Hematopoietic multipotent progenitor cell treated with erythropoietin and hydrocortisone succinate and interleukin-3 and kit ligand, for 15 days (in vitro differentiated cells): Measurements from ENCODE around the gene ZNF80.

Experiments
- DNase-seq: peaks from one replicate; pipeline ENCODE4 v3.0.0-alpha.2; 2015; ENCODE audit warnings: low spot score

Gene ZNF80

DNA sequence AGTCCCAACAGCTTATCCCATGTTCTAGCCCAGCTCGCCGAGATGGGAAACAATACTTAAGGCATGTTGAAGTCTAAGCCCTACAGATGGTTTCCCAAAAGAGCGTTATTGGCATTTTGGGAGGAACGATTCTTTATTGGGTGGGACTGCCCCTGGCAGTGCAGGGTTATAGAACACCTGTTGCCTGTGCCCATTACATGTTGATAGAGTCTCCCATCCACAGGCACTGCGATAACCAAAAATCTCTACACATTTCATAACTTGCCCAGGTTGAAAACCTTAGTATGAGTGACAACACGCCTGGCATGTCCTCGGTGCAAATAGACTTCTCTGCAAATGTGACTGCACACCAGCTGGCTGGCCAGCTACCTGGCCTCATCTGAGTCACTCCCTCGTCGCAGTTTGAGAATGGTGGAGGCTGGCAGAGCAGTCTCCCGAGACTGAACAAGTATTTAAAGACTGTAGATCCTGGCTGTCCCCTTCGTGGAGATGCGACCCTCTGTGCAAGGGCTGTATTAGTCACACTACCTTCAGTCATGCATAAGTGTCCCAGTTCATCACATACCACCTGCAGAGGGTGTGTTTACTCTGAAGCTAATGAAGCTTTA is 18.7 kb downstream of the ZNF80 start:
- DNase-seq = no peak

DNA sequence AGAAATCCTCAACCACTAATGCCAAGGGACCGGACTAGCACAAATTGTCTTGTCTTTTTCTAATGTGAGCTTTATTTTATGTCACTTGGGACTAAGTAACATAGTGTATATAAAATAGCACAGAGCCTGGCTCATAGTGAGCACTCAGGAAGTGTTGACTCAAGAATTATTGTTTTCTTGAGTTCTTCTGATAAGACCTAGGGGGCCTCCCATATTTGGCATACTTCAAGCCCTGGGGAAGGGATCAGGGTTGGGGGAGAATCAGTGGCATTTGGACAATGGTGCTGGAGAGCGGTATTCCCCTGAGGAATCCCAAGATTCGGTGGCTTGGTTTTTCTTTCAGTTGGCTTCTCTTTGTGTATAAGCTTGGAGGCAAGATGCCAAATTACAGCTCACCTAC is 19.4 kb downstream of the ZNF80 start:
- DNase-seq = no peak

DNA sequence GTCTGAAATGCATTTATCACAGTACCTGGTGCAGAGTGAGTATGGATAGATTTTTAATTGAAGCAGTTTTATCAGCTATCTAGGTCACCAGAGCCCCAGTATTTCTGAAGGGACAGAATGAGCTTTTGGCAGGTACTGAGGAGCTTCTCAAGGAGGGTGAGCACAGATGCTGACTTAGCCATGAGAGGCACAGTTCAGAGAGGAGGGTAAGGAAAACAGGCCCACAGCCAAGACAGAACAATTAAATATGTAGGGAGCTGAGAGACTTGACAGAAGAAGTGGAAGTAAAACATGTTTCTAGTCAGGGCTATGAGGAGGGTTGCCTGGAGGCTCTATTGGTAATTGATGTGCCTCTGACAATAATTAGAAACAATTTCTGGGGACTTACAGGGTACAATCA is 20.1 kb downstream of the ZNF80 start:
- no peak for DNase-seq

DNA sequence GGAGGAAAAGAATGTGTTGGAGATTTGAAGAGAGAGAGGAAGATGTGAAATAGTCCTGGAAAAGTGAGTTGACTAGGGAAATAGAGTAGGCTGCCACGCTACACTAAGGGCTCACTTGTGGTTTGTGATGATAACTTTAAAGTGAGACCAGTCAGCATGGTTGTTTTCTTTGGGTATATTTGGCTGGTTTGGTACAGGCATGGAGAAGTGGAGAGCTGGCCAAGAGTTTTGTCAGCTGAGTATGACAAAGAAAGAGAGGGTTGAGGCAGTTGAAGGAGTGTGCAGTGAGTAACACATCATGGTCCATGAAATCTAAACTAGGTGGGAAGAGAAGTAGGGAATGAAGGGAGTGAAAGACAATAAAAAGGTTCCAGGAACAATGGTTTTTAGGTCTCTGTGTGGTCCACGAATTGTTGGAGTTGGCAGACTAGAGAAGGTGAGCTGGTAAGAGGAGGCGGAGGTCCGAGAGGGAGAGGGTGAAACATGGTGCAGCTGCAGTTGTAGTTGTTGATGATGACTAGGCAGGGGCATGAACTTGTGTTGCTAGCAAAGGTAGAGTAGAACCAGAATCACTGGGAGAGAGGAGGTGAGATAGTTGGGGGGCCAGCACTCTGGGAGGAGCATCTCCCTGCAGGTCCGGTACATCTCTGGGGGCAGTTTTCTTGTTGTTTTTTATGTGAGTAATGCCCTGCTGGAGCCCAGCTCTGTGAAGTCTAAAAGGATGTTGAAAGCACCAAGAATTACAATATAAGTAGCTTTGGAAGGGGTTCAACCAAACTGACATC is 21.0 kb downstream of the ZNF80 start:
- no peak for DNase-seq

DNA sequence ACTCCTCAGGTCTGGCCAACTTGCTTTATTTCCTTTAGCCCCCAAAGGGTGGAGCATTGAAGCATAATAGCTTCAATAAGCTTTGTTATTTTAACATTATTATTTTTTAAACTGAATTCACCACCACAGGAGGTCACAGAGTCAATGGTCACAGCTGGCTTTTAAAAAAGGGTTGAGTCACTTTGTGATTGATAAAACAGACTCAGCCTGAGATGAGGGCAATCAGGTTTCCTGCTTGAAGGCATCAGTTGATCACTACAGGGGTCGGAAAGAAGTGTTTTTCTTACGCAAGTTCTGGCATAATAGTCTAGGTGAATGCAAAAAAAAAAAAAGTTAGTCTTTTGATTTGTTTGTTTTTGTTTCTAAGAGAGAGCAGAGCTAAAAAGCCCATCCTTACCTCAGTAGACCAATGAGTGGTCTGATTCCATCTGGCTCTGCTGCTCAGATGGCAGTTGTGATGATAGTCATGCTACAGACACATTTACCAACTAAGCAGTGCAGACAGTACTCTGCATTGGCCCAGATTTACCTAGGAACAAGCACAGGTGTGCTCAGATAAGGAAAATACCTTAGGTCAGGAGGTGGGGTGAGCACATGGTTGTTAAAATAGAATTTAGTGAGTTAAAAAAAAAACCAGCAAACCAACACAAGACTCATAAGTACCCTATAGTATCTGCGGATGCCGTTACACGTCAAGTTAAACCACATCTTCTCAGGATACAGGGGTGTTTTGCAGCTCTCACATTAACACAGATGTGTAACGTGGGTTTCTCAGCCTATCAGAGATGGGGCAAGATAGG is 22.6 kb downstream of the ZNF80 start:
- DNase-seq = no peak

DNA sequence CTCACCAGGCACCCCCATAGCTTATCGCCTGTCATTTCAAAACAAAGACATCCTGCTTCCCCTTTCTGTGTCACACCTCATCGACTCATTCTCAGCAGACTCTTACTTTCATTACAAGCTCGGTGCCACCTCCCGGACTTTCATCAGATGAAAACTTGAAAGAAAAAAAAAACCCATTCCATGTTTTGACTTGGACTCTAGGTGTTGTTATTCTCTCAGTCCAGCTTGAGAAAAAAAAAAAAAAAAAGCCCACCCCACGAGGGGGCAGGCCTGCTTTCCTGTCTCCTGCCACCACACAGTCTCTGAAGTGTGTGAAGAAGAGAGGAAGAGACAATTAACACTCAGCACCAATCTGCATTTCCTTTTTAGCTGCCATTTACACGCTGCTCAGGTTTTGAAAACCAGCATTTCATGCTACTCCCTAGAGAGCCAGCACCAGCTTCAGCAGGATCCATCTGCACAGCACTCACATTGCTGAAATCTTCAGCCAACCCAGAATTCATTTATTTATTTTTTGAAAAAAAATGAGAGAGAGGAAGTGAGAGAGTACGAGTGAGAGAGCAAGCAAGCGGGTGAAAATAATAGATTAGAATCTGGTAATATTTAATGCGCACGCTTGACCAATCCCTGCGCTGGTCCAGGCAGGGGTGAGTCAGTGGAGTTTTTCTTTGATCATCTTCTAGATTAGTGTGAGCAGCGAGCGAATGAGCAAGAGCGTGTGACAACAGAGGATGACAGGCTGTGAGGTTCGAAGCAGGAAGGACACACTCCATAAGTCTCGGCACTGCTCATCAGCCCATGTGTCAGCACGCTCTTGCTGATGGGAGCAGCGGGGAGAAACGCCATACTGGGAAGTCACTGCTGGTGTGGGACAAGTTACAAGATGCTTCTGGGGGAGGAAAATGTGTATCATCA is 23.5 kb downstream of the ZNF80 start:
- DNase-seq = no peak

DNA sequence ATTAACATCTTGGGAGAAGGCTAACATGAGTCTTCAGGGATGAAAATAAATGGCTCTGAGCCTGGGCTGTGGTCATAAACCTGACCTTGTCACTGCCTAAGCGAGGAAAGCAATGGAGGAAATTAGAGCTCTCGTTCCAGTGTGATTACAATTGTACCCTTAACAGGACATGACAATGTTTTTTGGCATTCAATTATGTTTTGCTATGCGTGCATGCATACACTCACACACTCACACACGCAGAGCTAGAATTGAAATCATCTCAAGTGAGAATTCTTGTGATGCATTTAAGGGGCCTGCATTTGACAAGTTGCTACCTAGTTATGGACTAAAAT is 24.1 kb downstream of the ZNF80 start:
- no peak for DNase-seq

DNA sequence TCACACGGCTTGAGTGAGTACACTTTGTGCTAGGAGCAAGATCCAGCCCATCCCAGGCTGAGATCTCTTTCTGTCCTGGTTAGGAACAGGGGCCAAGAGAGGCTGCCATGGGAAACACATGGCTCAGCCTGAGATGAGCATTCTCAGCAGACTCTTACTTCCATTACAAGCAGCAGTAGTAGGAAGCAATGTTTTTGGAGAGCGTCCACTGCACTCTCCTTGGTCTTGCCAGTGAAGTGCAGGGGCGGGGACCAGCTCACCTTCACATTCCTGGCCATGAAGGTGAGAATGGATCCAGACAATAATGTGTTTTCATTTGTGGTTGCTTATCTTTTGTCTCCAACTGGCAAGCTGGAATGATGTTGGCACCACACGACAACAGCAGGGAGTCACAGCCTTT is 24.7 kb downstream of the ZNF80 start:
- DNase-seq = no peak

DNA sequence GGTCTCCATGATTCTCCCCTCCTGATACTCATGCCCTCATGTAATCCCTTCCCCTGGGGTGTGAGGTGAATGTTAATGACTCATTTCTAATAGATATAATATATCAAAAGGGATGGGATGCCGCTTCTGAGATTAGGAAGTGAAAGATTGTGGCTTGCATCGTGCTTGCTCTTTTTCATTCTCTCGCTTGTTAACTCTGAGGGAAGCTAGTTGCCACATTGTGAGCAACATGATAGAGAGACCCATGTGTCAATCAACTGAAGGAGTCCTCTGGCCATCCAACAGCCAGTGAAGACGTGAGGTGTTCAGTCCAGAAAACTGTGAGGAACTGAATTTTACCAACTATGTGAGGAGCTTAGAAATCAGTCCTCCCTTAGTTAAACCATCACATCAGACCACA is 29.6 kb downstream of the ZNF80 start:
- no peak for DNase-seq

DNA sequence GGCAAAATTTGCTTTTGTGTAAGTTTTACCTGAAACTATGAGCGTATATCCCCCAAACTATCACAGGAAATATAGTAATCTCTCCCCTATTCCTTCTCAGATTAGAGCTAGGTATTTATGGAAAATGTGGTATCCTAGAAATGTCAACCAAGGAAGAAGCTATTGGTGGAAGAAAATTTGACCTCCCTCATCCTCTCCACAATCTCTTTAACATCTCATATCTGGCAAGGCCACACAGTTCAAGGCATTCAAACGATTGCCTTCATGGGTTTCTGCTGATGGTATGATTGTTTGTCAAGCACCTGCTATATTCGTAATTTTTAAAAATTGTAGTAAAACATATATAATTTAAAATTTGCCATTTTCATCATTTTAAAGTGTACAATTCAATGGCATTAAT is 31.0 kb downstream of the ZNF80 start:
- no peak for DNase-seq

DNA sequence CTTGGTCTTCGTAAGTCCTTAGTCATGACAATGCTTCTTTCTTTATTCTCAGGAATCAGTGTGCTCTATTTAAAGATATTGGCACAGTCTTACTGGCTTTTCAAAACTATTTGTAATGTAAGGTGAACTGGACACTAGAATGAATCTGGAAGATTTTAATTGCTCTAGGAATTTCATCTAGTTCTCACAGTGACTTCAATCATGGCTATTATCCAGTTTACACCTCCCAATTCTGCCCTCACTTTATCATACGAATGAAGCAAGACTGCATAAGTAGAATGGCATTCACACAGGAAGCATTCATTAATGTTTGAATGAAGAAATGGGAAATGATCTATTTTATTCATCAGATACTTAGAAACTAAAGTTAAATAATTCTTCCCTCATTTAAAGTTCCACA is 31.8 kb downstream of the ZNF80 start:
- DNase-seq = no peak

DNA sequence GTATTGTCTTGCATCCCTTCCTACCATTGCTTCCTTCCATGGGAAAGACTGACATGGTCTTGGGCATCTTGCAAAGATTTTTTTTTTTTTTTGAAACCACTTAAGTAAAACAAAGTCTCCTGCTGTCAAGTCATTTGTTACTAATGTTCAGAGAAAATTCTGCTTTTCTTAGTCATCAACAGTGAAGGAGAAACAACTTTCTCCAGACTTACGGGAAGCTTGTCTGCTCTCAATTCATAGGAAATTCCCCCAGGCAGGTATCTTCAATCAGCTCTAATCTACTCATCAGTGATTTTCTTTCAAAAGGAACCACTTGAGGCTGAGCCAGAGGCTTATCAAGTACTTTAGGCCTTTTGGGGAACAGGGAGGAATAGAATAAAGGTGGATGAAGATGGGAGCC is 42.6 kb downstream of the ZNF80 start:
- no peak for DNase-seq

DNA sequence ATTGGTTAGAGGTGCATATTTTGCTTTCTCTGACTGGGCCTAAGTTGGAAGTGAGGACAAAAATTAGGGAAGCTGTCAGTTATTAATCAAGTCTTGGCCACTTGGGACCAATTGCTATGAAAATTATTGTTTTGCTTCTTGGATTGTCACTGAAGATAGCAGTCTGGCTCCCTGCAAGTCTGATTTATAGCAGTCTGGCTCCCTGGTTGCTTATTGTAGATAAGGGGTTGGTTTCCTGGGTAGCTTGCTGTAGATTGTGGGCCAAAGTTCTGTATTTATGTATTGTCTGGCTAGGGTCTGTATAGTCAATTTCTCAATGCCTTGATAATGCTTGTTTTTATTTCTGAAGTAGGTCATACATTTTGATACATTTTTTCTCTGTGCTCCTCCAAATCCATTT is 45.2 kb downstream of the ZNF80 start:
- no peak for DNase-seq

DNA sequence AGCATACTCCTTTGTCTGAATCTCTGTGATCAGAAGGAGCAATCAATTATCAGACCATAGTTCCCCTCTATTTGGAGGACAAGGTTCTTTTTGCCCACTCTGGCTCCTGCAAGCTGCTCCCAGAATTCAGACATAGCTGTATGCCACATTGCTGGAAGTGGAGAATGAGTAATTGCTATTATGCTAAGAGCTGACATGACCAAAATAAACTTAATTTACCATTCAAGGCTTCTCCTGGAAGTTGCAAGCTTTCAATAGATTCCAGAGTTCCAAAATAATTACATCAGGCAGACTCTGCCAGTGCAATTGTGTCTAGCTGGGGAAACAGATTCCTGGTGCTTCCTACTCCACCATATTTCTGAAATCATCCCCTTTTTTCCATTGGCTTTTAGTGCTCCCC is 50.9 kb downstream of the ZNF80 start:
- no peak for DNase-seq
